WI38 (cell line): Measurements from ENCODE around the gene SLAIN2.

Source experiments
- H3K4me3 ChIP-seq: 2 replicates; pipeline ENCODE4 v1.5.1; 2011; ENCODE audit warnings: low read depth, mild to moderate bottlenecking, control low read depth, low read length
- CTCF ChIP-seq: IDR thresholded peaks from 2 replicates; pipeline ENCODE4 v1.5.1; 2012; ENCODE audit warnings: low read depth, mild to moderate bottlenecking, control low read depth, low read length

SLAIN2 gene

GRCh38 chr4:48475770-48476169, 134.4 kb downstream of the SLAIN2 start:
- no peak overlapping the region for H3K4me3 ChIP-seq
- no peak for TF ChIP-seq CTCF
